A673 (cell line): Measurements from ENCODE around the gene ADAMTS13. TPM values are rescaled to one million over a fixed set of nuclear protein-coding genes. Genes with fewer than 3 reads are reported as not detected.

Source experiments
- BruUV-seq: library from RNA; stranded (reverse); fragments of 400-500 nt; replicated peaks from 2 replicates; lab custom pipeline; 2021; lab: Mats Ljungman, UMichigan
- CTCF ChIA-PET: fragments of 300-600 bp; sonication (Branson Sonifier 250); formaldehyde crosslinking; loops from one replicate; lab custom pipeline; 2022; ENCODE audit warnings: antibody characterized with exemption; lab: Charles Lee
- POLR2A ChIA-PET: fragments of 300-600 bp; sonication (Branson Sonifier 250); formaldehyde crosslinking; loops from one replicate; lab custom pipeline; 2022; ENCODE audit warnings: antibody characterized with exemption; ENCODE audit not compliant: low non-redundant PET; lab: Charles Lee
- DNase-seq: peaks from one replicate; pipeline ENCODE4 v3.0.0-alpha.2; 2015; ENCODE audit warnings: low spot score
- H3K27ac ChIP-seq: fragments of 200-600 bp; sonication (generic); 2 replicates; pipeline ENCODE4 v1.5.1; 2016; ENCODE audit warnings: mixed run types, low read depth, mild to moderate bottlenecking, mixed read lengths, antibody characterized with exemption, low read length; ENCODE audit not compliant: poor library complexity, severe bottlenecking
- H3K27me3 ChIP-seq: fragments of 200-600 bp; sonication (generic); replicated peaks from 2 replicates; pipeline ENCODE4 v1.6.1; 2017; ENCODE audit warnings: mixed run types, low read depth, mild to moderate bottlenecking, mixed read lengths, antibody characterized with exemption, low read length; ENCODE audit not compliant: insufficient read depth, poor library complexity
- H3K36me3 ChIP-seq: fragments of 200-600 bp; sonication (generic); 2 replicates; pipeline ENCODE4 v1.6.1; 2016; ENCODE audit warnings: mixed run types, mild to moderate bottlenecking, mixed read lengths, antibody characterized with exemption, low read length; ENCODE audit not compliant: insufficient read depth, poor library complexity, severe bottlenecking
- H3K4me1 ChIP-seq: fragments of 200-600 bp; sonication (generic); 2 replicates; pipeline ENCODE4 v1.6.1; 2017; ENCODE audit warnings: mixed run types, mild to moderate bottlenecking, mixed read lengths, antibody characterized with exemption, low read length; ENCODE audit not compliant: insufficient read depth, poor library complexity, severe bottlenecking
- H3K4me3 ChIP-seq: fragments of 200-600 bp; sonication (generic); 2 replicates; pipeline ENCODE4 v1.5.1; 2016; ENCODE audit warnings: low read depth, mixed run types, mild to moderate bottlenecking, mixed read lengths, low read length; ENCODE audit not compliant: poor library complexity, severe bottlenecking
- H3K9me3 ChIP-seq: fragments of 200-600 bp; sonication (generic); 2 replicates; pipeline ENCODE4 v1.6.1; 2016; ENCODE audit warnings: mixed run types, low read depth, mild to moderate bottlenecking, mixed read lengths, antibody characterized with exemption, low read length; ENCODE audit not compliant: poor library complexity, severe bottlenecking
- EZH2 ChIP-seq: fragments of 200-600 bp; sonication (generic); IDR thresholded peaks from 2 replicates; pipeline ENCODE4 v1.6.1; 2017; ENCODE audit warnings: borderline replicate concordance, low read depth, mild to moderate bottlenecking, mixed read lengths, antibody characterized with exemption, low read length; ENCODE audit not compliant: poor library complexity, severe bottlenecking
- intact Hi-C: fragments of 100-400 bp; cut with micrococcal nuclease; formaldehyde crosslinking; loops from one replicate; pipeline ENCODE4 v1.10.0; 2022; ENCODE audit not compliant: unreplicated experiment
- total RNA-seq: library from RNA; stranded (reverse); gene quantifications from 2 replicates; pipeline ENCODE4 v1.2.3, GENCODE V29; 2021
- TF ChIP-seq, protein P1 (sequence below): fragments of 300-800, 200-600 bp; sonication (generic); conservative IDR thresholded peaks from 2 replicates; pipeline ENCODE4 v1.5.1; 2017; ENCODE audit warnings: low read depth, mild to moderate bottlenecking, antibody characterized with exemption, low read length, moderate library complexity, mixed read lengths

The ADAMTS13 gene
- total RNA-seq, 1 experiment from 2014 or later, result 1.3 TPM

DNA sequence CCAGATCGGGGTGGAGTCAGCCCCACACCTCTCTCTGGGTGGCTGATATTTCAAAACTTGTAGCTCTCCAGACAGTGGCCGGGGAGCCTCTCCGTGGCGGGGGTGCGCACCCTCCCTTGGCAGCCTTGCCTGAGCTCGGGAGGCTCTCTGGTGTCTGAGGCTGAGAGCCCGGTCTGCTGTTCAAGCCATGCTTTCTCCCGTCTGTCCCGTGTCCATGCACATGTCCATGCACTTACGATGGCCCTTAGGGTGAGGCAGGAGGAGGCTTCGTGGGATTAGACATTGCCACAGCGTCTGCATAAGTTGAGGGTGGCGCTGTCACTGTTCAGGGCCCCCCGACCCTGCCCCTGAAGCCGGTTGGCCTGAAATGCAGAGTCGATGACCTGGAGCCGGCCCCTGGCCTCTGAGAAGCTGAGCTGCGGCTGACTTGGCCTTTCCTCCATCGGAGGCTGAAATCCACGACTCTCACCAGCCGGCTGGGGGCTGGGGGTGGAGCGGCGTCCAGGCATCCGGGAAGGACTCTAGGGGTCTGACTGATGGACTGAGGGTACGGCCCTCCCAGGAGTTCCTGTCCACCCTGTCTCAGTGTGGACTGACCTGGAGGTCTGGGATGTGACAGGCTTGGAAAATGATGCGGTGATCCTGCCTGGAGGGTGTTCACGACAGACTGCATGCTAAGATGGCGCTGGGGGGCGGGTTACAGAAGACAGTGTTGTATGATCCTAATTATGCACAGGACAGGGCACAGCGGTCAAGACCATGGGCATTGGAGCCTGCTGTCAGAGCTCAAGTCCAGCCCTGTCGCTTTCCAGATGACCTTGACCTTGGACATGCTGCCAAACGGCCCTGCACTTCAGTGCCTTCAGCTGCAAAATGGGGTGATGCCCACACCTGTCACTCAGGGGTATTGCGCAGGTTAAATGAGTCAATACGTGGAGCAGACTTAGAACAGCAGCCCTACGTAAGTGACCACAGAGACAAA, 75.0 kb downstream of the ADAMTS13 start:
- intact Hi-C loops, result no loop called here
- POLR2A ChIA-PET, result no interaction called here
- no peak overlapping the region for H3K4me3 ChIP-seq
- no peaks in the 10 kb centered on the region for H3K27me3 ChIP-seq
- no peak overlapping the region for H3K27ac ChIP-seq
- TF ChIP-seq, protein P1, sequence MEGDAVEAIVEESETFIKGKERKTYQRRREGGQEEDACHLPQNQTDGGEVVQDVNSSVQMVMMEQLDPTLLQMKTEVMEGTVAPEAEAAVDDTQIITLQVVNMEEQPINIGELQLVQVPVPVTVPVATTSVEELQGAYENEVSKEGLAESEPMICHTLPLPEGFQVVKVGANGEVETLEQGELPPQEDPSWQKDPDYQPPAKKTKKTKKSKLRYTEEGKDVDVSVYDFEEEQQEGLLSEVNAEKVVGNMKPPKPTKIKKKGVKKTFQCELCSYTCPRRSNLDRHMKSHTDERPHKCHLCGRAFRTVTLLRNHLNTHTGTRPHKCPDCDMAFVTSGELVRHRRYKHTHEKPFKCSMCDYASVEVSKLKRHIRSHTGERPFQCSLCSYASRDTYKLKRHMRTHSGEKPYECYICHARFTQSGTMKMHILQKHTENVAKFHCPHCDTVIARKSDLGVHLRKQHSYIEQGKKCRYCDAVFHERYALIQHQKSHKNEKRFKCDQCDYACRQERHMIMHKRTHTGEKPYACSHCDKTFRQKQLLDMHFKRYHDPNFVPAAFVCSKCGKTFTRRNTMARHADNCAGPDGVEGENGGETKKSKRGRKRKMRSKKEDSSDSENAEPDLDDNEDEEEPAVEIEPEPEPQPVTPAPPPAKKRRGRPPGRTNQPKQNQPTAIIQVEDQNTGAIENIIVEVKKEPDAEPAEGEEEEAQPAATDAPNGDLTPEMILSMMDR, result no peak
- TF ChIP-seq EZH2, result no peak
- DNase-seq, result no peak
- CTCF ChIA-PET, result interaction anchor here (1.6 kb wide), 1 partner anchor 11 kb away, joined by 3 read pairs; no protein-coding TSS in a partner anchor
- peaks cover 7% of the 10 kb centered on the region for H3K9me3 ChIP-seq
- H3K36me3 ChIP-seq, result no peaks in the 10 kb centered on the region
- BruUV-seq, result no TSS peak
- no peaks in the 10 kb centered on the region for H3K4me1 ChIP-seq

DNA sequence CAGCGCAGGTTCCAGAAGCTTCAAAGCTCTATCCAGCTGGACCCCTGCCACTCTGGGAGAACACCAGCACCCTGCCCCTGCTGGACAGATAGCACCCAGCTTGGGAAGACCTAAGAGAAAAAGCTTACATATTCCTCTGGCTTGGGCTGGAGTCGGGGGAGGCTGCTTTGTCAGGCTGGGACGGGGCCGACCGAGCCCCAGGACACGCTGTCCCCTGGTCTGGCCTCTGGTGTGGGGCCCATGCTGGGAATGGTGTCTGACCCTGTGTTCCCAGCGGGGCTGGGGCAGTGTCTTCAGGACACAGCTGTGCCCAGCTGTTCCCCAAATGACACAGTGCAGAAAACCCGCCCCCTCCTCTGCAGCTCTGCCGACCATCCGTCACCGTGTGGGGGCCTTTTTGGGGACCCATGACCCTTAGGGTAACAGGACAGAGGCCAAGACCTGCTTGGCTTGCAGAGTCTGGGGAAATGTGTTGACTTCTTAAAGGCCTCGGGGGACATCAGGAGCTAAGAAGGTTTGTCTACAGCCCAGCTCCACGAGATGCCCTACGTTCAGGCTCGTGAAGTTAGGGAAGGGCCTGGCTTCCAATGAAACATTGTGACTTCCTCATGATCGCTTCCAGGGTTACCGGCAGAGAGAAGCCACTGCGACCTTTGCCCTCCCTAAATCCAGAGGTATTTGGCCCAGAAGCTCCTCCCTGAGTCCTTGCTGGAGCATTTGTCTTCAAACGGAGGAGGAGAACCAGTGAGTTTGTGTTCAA, 77.1 kb downstream of the ADAMTS13 start:
- no peak for TF ChIP-seq EZH2
- TF ChIP-seq, protein P1, result no peak
- H3K4me3 ChIP-seq, result no peak overlapping the region
- H3K27ac ChIP-seq, result no peak overlapping the region
- peaks cover 5% of the 10 kb centered on the region for H3K27me3 ChIP-seq
- no peaks in the 10 kb centered on the region for H3K36me3 ChIP-seq
- POLR2A ChIA-PET, result no interaction called here
- no peak for DNase-seq
- H3K9me3 ChIP-seq, result peaks cover 14% of the 10 kb centered on the region
- intact Hi-C loops, result no loop called here
- no peaks in the 10 kb centered on the region for H3K4me1 ChIP-seq
- BruUV-seq, result no TSS peak
- CTCF ChIA-PET, result interaction anchor here (0.6 kb wide), 1 partner anchor 23 kb away, joined by 3 read pairs; no protein-coding TSS in a partner anchor

DNA sequence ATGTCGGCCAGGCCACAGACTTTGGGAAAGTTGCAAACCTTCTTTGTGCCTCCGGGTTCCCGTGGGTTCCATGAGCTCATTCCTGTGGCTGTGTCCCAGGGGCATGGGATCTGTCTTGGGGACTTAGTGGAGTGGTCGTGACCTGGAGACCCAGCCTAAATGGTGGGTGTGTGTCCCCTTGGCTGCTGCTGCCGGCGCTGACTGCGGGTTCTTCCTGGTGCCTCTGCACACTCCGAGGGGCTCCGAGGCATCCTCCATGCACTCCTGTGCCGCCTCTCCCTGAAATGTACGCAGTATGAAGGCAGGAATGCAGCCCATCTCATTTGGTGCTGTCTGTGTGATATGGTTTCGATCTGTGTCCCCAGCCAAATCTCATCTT, 77.7 kb downstream of the ADAMTS13 start:
- Histone ChIP-seq H3K9me3 (peaks cover 14% of the 10 kb centered on the region), H3K27ac (no peak overlapping the region), H3K4me3 (no peak overlapping the region), H3K4me1 (no peaks in the 10 kb centered on the region), H3K36me3 (no peaks in the 10 kb centered on the region), H3K27me3 (peaks cover 5% of the 10 kb centered on the region)
- ChIA-PET CTCF (interaction anchor here (0.6 kb wide), 1 partner anchor 22 kb away, joined by 3 read pairs; no protein-coding TSS in a partner anchor), POLR2A (no interaction called here)
- DNase-seq, result no peak
- TF ChIP-seq, protein P1, result no peak
- TF ChIP-seq EZH2, result no peak
- BruUV-seq, result no TSS peak
- intact Hi-C loops, result no loop called here
